Stimulated activated CD8-positive, alpha-beta memory T cell treated with anti-CD3 and anti-CD28 coated beads, Interleukin-4, amount 100 ng/mL, for 24 hours (primary cell): ENCODE data around the gene LIMS1.
"Not testable (repeated sequence)": the region's sequence is repeated elsewhere in the genome, so short reads cannot be mapped to it uniquely, and the experiment has no call there.

Experiments
- DNase-seq: peaks from one replicate; pipeline ENCODE4 v3.0.0-alpha.2; 2020; ENCODE audit warnings: low read depth

LIMS1 gene, protein sequence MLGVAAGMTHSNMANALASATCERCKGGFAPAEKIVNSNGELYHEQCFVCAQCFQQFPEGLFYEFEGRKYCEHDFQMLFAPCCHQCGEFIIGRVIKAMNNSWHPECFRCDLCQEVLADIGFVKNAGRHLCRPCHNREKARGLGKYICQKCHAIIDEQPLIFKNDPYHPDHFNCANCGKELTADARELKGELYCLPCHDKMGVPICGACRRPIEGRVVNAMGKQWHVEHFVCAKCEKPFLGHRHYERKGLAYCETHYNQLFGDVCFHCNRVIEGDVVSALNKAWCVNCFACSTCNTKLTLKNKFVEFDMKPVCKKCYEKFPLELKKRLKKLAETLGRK

DNA sequence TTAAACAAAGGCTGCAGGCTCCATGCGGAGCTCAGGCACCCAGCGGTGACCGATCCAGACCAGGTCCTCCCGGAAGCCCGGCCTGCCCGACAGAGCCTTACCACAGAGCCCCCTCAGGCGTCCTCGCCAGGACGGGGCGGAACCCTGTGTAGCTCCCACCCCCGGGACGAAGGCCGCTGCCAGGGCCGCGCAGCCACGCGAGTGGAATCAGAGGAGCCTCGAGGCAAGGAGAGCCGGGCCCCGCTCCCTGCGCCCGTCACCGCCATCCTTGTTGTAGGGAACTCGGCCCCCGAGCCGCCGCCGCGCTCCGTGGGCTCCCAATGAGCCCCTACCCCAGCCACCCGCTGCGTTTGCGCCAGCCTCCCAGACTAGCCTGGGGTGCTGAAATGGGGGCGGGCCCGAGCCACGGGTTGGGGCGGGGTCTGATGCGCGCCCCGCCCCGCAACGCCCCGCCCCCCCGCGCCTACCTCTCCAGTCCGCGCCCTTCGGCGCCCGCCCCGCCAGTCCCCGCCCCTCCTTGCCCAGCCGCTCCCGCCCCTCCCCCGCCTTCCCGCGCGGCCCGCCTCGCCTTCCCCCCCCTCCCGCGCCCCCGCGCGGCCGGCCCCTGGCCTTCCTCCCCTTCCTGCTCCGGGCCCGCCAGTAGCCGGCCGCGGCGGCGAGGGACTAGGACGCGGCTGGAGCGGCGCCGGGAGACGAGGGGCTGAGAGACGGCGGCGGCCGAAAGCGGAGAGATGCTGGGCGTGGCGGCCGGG is at the start of gene LIMS1:
TSS of gene LIMS1 (plus strand) at position 639 of the 752 bp plus-strand sequence. CDS start at position 732, 93 bp downstream.
- peak; percentile 84 for DNase-seq

DNA sequence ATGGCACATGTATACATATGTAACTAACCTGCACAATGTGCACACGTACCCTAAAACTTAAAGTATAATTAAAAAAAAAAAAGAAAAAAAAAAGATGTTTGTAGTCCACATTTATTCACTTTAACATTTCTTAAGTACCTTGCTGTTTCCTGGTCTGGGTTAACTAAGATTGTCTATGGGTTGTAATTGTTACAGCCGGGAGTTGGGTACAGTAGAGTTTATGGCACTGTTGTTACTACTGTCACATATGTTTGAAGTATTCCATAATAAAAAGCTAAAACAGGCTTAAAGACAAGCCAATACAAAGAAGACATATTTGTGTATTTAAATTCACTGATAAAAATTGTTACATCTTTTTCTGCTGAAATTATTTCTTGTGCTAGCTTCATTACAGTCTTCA is 49.0 kb upstream of the LIMS1 start:
- DNase-seq: no peak

DNA sequence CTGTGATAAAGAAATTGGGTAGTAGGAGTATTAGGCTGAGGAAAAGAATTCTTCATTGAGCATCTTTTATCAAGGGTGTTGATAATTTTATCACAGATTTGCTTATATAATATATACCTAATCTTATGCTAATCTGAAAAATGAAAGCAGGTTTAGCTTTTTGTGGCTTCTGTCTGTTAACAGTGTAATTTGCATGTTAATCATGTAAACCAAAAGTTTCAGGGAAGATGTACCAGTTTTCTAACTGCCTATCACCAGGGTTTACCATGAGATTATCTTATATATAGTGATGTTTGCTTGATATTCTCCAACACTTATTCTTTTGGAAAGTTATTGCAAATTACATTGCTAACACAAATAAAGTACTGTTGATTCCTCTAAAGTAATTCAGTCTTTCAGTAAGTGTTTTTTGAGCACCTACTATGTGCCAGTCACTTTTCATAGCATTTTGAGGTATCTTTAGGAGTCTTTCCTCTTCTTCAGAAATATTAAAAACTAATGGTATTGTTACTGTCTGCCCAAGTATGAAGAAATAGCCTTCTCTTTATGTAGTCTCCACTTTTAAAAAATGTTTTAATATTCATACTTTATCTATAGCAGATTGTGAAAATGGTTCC is 43.7 kb upstream of the LIMS1 start:
- DNase-seq: no peak

DNA sequence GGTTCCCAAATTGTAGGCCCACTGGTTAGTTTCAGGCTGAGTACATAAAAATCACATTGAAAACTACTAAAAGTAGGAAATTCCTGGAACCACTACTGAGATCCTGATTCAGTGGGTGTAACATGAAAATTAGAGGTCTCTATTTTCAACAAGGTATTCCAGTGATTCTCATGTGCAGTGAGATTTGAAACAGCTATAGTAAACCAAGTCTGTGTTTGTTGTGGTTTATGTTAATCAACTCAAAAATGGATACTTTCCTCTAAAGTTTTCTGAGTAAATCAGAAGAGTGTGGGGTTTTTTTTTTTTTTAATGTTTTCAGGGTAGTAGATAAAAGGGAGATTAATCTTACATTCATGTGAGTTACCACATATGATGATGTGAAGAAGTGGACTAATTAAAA is 42.4 kb upstream of the LIMS1 start:
- no peak for DNase-seq

DNA sequence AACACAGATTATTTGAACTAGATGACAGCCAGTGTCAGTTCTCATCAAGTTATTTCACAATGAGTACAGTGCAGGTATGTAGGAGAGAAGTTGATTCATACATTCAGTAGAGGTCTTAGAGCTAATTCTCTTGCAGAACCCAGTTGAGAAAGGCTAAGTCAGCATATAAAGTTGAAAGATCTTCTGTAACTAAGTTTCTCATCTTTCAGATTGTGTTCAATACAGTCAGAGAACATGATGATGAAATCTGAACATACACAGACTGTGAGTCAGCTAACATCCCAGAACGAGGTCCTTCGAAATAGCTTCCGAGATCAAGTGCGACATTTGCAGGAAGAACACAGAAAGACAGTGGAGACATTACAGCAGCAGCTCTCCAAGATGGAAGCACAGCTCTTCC is 41.9 kb upstream of the LIMS1 start:
- no peak for DNase-seq

DNA sequence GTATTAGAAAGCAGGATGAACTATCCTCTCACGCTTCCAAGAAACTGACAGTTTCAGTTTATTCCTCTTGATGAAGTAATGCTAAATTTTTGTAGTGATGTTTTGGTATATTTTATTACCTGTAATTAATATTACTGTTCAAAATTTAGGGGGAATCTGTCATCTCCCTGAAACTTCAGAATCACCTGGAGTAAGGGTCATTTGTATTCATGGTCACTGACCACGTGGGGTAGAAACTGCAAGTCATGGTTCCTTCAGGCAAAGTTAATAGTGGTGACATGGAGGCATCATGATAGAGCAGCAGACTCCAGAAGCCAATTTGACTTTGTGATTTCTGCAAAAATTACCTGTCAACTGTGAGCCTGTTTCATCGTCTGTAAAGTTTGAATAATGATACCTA is 38.1 kb upstream of the LIMS1 start:
- not testable (repeated sequence) for DNase-seq

DNA sequence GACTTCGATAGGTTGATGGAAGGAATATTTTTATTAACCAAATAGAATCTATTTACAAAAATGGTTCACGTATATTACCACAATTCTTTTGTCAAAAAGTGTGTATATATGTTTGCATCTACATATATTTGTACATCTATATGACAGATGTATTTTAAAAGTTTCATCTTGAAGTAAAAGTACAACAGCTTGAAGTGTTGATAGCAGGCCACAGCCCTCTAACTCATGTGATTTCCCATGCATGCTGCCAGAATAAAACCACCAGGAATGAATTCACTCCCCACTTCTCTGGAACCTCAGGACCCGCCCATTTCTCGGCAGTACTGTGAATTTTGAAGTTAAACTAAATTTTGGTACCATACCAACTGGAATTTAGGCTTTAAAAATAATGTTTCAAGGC is 26.6 kb upstream of the LIMS1 start:
- not testable (repeated sequence) for DNase-seq

DNA sequence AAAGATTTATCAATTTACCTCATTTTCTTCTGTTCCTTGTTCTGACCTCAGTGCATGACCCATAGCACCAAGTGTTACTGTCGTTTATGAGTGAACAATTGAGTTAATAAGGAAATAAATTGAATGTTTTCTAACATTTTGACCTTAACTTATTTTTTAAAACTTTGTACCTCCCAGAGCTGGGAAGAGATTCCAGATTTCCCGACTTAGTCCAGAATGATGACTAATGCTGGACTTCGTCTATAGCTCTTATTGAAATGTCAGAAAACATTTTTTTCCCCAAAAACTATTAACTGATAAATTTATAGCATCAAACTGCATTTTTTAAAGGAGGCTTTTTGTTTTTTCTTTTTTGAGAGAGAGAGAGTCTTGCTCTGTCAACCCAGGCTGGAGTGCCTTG is 21.8 kb upstream of the LIMS1 start:
- DNase-seq: not testable (repeated sequence)

DNA sequence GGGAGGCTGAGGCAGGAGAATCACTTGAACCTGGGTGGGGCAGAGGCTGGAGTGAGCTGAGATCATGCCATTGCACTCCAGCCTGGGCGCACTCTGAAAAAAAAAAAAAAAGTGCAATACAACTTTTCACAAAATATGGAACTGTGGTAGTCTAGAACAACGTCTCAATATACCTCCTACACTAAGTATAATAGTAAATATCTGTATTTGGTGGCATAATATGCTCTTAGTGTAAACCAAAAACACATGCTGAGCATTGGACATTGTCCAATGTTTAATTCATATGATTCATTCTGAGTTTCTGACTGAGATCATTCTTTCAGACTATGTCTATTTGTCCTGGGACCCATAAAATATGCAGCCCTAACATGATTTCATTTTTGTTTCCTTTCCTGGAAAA is 19.8 kb upstream of the LIMS1 start:
- not testable (repeated sequence) for DNase-seq

DNA sequence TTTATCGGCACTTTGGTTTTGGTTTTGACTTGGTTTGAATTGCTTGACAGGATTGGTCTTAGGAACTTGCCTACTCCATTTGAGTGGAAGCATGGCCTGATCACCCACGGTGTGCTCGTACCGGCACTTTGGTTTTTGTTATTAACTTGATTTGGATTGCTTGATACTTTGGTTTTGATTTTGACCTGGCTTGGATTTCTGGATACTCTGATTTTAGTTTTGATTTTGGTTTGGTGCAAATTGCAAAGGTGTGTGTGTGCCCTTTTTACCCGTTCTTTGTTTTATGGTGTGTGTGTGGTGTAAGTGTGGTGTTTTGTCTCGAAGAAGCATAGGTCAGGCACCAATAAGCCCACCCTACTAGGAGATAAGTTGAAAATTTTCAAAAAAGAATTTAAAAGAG is 9.6 kb upstream of the LIMS1 start:
- DNase-seq: not testable (repeated sequence)

DNA sequence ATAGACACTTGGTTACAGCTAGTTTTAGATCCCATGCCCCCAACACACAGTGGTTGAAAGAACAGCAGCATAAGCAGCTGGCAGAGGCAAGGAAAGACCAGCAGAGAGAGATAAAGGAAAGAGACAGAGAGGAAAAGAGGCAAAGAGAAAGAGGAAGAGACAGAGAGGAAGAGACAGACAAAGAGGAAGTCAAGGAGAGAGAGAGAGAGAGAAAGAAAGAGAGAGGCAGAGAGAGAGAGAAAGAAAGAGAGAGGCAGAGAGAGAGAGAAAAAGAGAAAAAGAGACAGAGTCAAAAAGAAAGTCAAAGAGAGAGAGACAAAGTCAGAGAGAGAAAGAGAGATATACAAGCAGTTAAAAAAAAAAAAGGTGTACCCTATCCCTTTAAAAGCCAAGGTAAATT is 9.0 kb upstream of the LIMS1 start:
- not testable (repeated sequence) for DNase-seq

DNA sequence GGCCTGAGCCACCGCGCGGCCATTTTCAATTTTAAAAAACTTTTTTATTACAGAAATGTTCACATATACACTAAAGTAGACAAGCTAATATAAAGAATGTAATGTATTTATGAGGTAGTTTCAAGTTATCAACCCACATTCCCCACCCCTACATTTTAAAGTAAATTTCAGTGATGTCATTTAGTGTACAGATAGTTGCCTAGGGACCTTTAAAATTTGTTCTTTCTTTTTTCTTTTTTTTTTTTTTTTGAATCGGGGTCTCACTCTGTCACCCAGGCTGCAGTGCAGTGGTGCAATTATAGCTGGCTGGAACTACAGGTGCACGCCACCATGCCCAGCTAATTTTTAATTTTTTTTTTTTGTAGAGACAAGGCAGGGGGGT is 2.6 kb upstream of the LIMS1 start:
- no peak for DNase-seq

DNA sequence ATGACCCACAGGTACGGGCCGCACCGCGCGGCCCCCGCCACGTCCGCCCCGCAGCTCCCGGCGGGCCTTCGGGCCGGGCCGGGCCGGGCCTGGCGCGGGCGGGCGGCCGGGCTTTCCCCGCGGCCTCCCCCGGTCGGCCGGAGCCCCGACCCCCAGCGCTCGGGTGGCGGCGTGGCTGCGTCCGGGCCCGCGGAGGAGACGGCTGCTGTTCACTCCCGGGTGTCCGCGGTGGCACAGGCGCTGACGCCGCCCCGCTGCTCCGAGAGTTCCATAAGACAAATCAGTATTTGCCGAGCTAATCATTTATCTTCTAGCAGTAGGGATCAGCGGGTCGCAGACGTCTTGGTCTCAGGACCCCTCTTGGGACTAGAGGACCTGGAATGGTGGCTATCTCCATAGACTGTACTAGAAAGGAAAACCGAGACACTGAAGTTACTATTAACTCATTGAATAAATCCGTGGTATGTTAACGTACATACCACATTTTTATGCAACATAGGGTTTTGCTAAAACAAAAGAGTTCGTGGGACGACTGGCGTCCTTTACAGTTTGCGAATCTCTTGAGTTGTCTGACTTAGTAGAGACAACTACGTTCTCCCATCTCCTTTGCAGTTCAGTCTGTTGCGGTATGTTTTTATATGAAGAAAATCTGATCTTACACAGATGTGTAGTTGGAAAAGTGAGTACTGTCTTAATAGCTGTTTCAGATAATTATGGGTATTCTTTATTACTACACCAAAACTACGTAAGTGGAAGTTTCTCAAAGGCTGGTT is 500 bp downstream of the LIMS1 start:
- peak; percentile 22 for DNase-seq

DNA sequence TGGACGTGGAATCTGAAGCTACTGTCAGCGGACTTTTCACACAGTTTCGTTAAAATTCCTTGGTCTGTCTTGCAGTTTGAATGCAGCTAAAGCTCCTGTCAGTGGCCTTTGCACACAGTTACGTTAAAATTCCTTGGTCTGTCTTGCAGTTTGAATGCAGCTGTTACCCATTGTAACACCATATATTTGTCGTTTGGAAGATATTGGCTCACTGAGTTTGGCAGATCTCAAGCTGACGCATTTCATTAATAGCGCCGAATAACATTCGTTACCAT is 1.0 kb downstream of the LIMS1 start:
- no peak for DNase-seq

DNA sequence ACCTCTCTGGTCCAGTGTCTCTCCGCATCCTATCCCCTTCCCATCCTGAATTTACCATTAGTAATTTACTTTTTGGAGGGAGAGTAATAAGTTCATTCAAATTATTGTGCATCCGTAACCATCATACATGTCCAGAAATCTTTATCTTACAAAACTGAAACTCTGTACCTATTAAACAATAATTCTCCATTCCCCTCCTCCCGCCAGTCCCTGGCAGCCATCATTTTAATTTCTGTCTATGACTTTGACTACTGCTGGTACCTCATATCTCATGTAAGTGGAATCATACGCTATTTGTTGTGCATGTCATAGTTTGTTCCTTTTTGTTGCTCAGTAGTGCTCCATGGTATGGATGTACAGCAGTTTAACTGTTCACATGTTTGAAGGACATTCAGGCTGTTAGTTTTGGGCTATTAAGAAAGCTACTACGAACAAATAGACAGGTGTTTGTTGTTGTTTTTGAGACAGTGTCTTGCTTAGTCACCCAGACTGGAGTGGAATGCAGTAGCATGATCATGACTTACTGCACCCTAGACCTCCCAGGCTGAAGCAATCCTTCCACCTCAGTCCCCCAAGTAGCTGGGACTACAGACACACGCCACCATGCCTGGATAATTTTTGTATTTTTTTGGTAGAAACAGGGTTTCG is 2.0 kb downstream of the LIMS1 start:
- DNase-seq: no peak

DNA sequence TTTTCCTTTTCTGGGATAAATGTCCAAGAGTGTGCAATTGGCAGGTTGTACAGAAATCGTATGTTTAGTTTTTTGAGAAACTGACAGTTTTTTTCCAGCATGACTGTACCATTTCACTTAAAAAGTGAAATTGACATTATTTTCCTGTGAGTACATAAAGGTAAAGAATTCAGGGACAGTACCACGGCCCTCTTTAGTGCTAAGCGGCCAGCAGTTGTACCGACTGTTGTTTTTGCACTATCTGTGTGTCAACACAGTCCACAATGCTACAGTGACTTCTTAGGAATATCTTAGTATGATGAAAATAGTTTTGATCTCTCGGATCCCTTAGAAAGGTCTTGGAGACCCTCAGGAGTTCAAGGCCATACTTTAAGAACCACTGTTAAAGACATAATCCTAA is 2.6 kb downstream of the LIMS1 start:
- DNase-seq: no peak

DNA sequence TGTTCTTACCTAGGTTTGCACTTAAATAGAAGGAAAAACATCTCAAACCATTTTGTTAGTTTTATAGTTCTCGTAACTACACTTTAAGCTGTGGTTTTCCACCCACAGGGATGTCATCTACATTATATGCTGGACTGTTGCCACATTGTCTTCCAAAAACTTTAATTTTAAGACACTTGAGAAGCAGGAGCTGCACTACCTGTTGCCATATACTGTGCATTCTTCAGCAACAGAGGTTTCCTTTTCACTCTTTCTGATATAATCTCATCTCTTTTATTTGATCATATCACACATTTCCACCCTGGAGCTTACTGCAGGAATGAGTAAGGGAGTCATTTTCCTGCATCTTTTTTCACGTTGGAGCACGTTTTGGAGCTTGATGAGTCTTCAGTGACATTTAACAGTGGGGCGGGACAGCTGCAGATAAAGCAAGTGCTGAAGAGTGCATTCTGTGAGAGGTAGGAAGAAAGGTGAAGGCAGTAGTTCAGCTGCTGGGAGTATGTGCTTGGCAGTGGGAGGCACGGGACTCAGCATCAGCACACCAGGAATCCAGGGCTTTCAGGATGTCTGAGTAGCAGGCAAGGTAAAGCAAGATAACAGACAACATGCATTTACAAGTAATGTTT is 3.8 kb downstream of the LIMS1 start:
- no peak for DNase-seq

DNA sequence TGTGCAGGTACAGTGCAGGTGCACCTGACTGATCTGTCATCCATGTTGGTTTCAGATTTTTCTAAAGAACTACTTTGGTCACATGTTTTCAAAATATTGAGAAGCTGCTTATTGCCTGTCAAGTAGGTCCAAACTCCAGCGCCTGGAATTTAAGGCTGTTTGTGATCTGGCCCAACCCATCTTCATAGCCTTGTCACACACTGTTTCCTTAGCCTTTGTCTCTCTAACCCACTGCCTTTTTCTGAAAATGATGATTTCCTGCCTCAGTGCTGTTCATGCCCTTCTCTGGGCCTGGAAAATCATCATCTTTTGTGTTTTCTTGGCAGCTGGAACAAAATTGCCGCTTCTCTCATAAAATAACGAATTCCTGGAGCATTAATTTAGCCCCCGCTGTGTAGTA is 7.2 kb downstream of the LIMS1 start:
- DNase-seq: no peak

DNA sequence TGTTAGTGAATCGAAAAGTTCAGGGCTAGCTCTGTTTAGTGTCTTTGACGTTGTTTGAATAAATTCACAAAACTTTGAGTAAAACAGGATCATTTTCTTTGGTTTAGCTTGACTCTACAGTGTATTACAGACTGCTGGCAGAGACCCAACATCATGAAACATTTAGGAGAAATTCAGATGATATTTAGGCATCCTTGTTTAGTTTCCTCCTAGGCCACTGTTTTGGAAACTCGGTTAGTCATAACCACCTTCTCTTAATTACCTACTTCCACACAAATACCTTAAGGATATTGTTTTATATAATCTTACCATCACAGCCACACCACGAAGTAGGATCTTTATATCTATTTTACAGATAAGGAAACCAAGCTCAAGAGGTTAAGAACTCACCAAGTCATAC is 7.8 kb downstream of the LIMS1 start:
- DNase-seq: no peak

DNA sequence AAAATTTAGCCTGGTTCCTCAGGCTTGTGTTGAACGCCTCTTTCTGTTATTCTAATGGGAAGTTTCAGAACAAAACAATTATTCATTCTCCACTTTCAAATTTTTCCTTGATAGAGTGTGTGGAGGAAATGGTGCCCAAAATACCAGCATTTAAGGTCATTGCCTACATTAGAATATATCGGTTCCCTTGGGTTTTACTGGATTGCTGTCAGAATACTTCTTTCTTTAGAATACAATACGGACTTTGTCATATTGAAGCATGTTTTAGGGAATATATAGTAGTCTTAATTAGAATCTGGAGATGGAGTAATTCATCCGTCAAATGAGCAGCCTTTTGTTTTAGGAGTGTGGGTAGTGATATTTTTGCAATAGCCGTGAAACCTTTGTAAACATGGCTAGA is 13.3 kb downstream of the LIMS1 start:
- no peak for DNase-seq

DNA sequence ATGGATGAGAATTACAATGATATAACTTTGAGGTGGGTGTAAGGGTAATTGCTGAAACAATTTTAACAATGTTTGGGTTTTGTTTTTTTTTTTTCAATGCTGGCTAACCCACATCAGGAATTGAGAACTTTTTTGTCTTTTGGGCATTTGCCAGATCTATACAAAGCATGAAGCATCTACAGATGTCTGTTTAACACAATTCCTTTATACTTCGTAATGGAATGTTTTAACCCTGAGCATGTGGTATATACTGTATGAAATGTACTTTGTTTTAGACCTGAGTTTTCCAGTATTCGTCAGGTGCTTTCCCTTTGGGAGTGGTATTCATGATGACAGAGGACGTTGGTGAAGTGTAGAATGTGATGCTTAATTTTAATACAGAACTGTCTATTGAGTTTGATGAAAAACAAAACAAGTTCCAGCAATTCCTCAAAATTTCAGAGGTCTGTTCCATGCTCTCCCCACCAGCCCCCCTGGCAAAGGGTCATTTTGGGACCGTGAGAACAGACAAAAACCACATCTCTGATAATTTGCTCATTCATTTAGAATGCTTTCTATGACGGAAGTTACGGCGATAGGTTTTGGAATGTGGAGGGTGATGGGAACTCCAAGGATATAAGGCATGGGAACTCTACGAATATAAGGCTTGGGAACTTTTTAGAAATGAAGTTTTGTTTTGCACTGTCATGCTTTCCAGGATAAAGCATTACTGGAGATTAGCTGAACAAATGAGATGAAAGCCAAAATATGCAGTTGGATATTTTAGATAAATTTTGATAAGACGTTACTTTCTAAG is 14.1 kb downstream of the LIMS1 start:
- no peak for DNase-seq
